DND-41 (cell line): ENCODE results near the gene GNLY.

ENCODE experiments used
- CTCF ChIP-seq: IDR thresholded peaks from 2 replicates; pipeline ENCODE4 v1.5.1; 2012; ENCODE audit warnings: borderline replicate concordance, low read length, moderate library complexity, mild to moderate bottlenecking; ENCODE audit not compliant: poor library complexity, severe bottlenecking; ENCODE audit errors: extremely low read depth
- EZH2 ChIP-seq: IDR thresholded peaks from 3 replicates; pipeline ENCODE4 v1.6.1; 2012; ENCODE audit warnings: borderline replicate concordance, low read depth, mild to moderate bottlenecking, moderate library complexity, low read length, inconsistent platforms; ENCODE audit not compliant: severe bottlenecking

- TF ChIP-seq CTCF, result no peak
- TF ChIP-seq EZH2, result no peak
Observed at GRCh38 chr2:85718885-85719492, 24.8 kb downstream of the GNLY start.
